Measurements from ENCODE around the gene ARHGAP18. TPM values are rescaled to one million over a fixed set of nuclear protein-coding genes. Genes with fewer than 3 reads are reported as not detected.

The ARHGAP18 gene
- total RNA-seq, 6 experiments from 2014 or later = 2.2 to 8.0 (median 2.9) TPM

DNA sequence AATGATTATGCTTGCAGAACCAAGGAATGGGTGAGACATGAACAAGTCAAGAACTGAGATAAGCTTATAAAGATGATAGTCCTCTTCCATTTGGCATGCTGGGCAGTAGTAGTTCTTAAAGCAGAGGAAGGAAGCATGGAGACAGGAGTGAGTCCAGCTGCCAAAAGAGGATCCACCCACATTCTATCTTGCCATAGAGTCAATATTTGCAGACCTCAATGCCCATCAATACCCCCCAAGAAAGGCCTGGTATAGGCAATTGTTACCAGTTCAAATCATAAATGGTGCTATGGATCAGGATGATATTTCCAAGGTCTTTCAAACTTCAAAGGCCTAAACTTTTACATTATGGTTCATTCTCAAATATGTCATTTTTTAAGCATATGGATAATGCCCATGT is 4.8 kb downstream of the ARHGAP18 start:
- TF ChIP-seq, protein P1, sequence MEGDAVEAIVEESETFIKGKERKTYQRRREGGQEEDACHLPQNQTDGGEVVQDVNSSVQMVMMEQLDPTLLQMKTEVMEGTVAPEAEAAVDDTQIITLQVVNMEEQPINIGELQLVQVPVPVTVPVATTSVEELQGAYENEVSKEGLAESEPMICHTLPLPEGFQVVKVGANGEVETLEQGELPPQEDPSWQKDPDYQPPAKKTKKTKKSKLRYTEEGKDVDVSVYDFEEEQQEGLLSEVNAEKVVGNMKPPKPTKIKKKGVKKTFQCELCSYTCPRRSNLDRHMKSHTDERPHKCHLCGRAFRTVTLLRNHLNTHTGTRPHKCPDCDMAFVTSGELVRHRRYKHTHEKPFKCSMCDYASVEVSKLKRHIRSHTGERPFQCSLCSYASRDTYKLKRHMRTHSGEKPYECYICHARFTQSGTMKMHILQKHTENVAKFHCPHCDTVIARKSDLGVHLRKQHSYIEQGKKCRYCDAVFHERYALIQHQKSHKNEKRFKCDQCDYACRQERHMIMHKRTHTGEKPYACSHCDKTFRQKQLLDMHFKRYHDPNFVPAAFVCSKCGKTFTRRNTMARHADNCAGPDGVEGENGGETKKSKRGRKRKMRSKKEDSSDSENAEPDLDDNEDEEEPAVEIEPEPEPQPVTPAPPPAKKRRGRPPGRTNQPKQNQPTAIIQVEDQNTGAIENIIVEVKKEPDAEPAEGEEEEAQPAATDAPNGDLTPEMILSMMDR (IDR thresholded peaks at IDR 0.05) = no peak
- TF ChIP-seq POLR2A (IDR thresholded peaks at IDR 0.05) = no peak
- no peak for DNase-seq
- peaks cover 0 to 11% (median 4%) of the 10 kb centered on the region in 4 donors for H3K4me1 ChIP-seq
- ATAC-seq = no peak
- H3K27ac ChIP-seq = no peak overlapping the region
- intact Hi-C loops (cut with DNase I) = no loop called here
- H3K27me3 ChIP-seq = no peaks in the 10 kb centered on the region
- no peaks in the 10 kb centered on the region for H3K36me3 ChIP-seq
- no peak overlapping the region for H3K4me3 ChIP-seq
- H3K9me3 ChIP-seq = no peaks in the 10 kb centered on the region

- intact Hi-C loops (cut with DNase I) = no loop called here
- H3K9me3 ChIP-seq = no peaks in the 10 kb centered on the region
- H3K27me3 ChIP-seq = no peaks in the 10 kb centered on the region
- H3K4me1 ChIP-seq = peaks cover 0 to 11% (median 4%) of the 10 kb centered on the region in 4 donors
- no peaks in the 10 kb centered on the region for H3K36me3 ChIP-seq
- TF ChIP-seq, protein P1 (IDR thresholded peaks at IDR 0.05) = no peak
- no peak for TF ChIP-seq POLR2A (IDR thresholded peaks at IDR 0.05)
- ATAC-seq (no peak), DNase-seq (no peak)
- no peak overlapping the region for H3K4me3 ChIP-seq
- no peak overlapping the region for H3K27ac ChIP-seq
These were observed 5.3 kb downstream of the ARHGAP18 start for GRCh38 chr6:129704708-129705107.

DNA sequence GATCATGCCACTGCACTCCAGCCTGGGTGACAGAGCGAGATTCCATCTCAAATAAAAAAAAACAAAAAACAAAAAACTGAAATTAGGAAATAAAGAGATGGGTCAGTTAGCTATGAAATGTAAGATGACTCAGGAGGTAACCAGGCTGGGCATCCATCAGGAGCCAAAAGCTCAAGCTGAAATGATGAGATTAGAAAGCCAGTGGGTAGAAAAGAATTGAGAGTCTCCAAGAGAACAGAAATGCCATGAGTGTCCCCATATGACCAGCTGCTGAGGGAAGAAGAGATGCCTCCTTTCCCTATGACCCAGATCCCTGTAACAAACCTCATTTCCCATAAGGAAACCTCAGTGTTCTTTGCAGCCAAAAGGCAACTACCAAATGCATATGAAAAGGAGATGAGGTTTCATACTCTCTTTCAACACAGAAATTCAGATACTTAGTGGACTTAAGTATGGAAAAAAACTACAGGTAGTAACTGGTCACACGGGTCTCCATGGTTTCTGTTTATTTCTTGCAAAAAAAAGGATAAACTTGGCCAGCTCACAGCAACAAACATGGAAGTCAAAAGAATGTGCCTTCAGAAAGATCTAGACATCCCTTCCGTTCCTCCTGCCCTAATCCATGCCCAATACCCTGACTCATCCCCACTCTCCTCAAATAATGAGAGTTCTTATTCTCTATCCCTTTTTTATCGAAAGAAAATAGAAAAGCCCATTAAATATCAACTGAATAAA is 8.1 kb downstream of the ARHGAP18 start:
- TF ChIP-seq, protein P1 (IDR thresholded peaks at IDR 0.05) = no peak
- TF ChIP-seq POLR2A (IDR thresholded peaks at IDR 0.05) = no peak
- H3K27ac ChIP-seq = no peak overlapping the region
- no peaks in the 10 kb centered on the region for H3K36me3 ChIP-seq
- intact Hi-C loops (cut with DNase I) = no loop called here
- WGBS (ENCODE audit: insufficient coverage, low coverage, low lambda C conversion rate, missing lambda C conversion rate) = 78% methylated on average over 4 of the region's 4 CpGs
- no peaks in the 10 kb centered on the region for H3K9me3 ChIP-seq
- no peak for DNase-seq
- H3K4me3 ChIP-seq = no peak overlapping the region
- ATAC-seq = no peak
- no peaks in the 10 kb centered on the region for H3K4me1 ChIP-seq
- H3K27me3 ChIP-seq = no peaks in the 10 kb centered on the region

DNA sequence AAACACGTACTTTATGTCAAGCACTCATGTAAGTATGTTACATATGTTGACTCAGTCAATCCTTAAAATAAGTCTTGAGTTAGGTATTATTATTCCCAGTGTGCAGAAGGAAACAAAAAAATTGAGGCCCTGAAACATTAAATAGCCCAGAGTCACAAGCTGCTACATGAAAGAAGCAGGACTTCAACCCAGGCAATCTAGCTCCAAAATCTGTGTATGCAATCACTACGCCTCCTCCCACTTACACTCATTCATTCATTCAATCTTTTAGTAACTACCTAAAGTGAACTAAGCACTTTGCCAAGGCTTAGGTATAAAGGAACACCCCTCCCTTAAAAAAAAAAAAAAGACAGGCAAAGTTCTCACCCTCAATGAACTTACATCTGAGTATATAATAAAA is 9.3 kb downstream of the ARHGAP18 start:
- Histone ChIP-seq H3K27ac (no peak overlapping the region), H3K4me1 (peaks cover 0 to 7% (median 3%) of the 10 kb centered on the region in 4 donors), H3K27me3 (no peaks in the 10 kb centered on the region), H3K4me3 (no peak overlapping the region), H3K9me3 (no peaks in the 10 kb centered on the region), H3K36me3 (no peaks in the 10 kb centered on the region)
- intact Hi-C loops (cut with DNase I) = no loop called here
- WGBS (ENCODE audit: insufficient coverage, low coverage, low lambda C conversion rate, missing lambda C conversion rate) = 96% methylated on average over 2 of the region's 2 CpGs
- ATAC-seq (no peak), DNase-seq (no peak)
- no peak for TF ChIP-seq POLR2A (IDR thresholded peaks at IDR 0.05)
- TF ChIP-seq, protein P1 (IDR thresholded peaks at IDR 0.05) = no peak

GRCh38 chr6:129699659-129700058 is 10.3 kb downstream of the ARHGAP18 start:
- TF ChIP-seq, protein P1 (IDR thresholded peaks at IDR 0.05) = no peak
- TF ChIP-seq POLR2A (IDR thresholded peaks at IDR 0.05) = no peak
- H3K4me3 ChIP-seq = no peak overlapping the region
- WGBS (ENCODE audit: insufficient coverage, low coverage, low lambda C conversion rate, missing lambda C conversion rate) = 86% methylated on average over 2 of the region's 2 CpGs
- intact Hi-C loops (cut with DNase I) = no loop called here
- H3K36me3 ChIP-seq = no peaks in the 10 kb centered on the region
- no peak overlapping the region for H3K27ac ChIP-seq
- H3K27me3 ChIP-seq = no peaks in the 10 kb centered on the region
- ATAC-seq (no peak), DNase-seq (no peak)
- no peaks in the 10 kb centered on the region for H3K9me3 ChIP-seq
- H3K4me1 ChIP-seq = peaks cover 0 to 17% (median 3%) of the 10 kb centered on the region in 4 donors
